Stimulated activated CD4-positive, alpha-beta T cell treated with anti-CD3 and anti-CD28 coated beads, Interleukin-2, amount 100 ng/mL, for 24 hours (primary cell): ENCODE data around the gene UBE2A.

Experiments used
- DNase-seq, 2 donors: peaks; one replicate each; pipeline ENCODE4 v3.0.0-alpha.2; 2020

The UBE2A gene

DNA sequence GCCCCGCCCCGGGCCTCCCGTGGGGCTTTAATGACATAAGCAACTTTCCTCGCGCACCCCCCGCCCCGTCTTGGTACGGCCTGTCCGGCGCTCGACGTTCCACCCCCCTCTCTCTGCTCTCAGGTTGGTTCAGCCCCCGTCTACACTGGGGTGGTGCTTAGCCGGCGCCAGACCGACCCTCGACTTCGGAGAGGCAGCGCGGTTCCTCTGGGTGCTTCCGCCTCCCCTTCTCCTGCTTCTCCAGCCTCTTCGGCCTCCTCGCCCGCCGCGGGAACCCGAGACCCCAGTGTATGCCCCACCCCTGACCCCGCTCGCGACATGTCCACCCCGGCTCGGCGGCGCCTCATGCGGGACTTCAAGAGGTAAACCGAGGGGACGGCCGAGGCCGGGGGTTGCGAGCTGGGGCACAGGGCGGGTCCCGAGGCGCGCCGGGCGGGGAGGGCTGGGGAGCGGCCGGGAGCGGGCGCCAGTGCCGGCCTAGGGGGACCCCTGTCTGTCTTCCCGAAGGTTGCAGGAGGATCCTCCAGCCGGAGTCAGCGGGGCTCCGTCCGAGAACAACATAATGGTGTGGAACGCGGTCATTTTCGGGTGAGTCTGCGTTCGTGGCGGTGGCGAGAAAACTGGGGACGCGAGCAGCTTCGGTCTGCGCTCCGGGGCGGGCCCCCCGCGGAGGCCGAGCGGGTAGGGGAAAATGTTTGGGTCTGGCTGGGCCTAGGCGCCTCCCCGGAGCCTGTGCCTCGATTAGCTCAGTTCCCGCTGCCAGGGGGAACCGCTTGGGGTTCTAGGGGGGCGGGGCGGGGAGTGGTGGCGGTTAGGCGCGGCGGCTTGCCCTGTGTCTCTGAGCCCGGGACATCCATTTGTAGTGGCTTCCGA lies at the start of gene UBE2A:
Gene UBE2A (plus strand): TSS at position 170 of the 873 bp plus-strand sequence. CDS start 149 bp downstream, at position 319.
- DNase-seq = peak; percentile 88 to 90

DNA sequence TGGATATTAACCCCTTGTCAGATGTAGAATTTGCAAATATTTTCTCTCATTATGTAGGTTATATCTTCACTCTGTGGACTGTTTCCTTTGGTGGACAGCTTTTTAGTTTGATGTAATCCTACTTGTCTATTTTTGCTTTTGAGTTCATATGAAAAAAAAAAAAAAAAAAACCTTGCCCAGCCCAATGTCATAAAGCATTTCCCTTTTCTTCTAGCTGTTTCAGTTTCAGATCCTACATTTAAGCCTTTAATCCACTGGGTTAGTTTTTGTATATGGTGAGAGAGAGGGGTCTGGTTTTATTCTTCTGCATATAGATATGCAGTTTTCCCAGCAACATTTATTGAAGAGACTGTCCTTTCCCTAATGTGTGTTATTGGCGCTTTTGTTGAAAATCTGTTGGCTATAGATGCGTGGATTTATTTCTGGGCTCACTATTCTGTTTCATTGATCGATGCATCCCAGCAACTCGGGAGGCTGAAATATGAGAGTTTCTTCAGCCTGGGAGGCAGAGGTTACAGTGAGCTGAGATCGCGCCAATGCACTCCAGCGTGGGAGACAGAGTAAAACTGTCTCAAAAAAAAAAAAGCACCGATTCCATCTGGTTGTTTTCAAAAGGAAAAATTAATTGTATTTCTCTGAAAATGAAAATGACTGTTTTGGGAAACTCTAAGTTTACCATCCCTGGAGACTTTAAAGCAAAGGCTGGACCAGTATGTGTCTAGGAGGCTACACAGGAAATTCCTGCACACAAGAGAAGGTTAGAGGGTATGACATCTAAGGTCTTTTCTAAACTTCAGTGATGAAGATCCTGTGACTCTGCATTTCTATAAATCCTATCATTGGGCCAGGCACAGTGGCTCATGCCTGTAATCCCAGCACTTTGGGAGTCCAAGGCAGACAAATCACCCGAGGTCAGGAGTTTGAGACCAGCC lies 44.8 kb upstream of the UBE2A start:
- DNase-seq = no peak

- no peak for DNase-seq
These were observed 36.9 kb upstream of the UBE2A start for GRCh38 chrX:119537487-119537886.

DNA sequence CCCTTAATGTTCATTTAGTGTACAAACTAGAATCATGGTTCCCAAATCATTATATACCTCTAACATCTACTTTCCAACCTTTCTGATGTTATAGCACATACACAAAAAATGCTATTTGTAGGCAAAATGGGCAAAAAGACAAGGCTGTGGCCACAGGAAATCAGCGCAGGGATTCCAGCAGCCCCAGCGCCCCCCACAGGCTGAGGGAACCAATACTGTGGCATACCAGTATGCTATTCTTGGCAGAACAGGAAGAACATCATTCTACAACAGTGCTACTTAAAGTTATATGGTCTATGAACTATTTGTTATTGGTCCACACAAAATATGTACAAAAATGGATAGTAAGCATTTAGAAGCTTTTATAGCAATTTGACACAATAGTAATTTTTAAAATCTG lies 34.5 kb upstream of the UBE2A start:
- peak in 1 of 2 donors; percentile 2 for DNase-seq

DNA sequence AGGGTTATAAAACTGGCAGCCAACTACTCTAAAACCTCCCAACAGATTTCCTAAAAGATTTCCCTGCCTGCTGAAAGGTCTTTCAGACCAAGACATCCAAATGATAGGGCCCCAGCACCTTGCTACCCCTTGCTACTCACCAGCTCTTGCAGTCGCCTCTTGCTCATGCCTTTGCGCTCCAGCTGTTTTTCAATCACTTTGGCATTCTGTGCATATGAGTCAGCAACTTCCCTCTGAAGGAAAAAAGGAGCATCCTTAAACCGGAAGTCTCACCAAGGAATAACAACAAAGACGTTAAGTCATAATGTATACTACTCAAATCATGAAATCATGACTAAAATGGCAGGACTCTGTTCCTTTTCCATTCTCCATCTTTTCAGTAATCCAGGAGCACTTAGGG lies 33.2 kb upstream of the UBE2A start:
- no peak for DNase-seq

DNA sequence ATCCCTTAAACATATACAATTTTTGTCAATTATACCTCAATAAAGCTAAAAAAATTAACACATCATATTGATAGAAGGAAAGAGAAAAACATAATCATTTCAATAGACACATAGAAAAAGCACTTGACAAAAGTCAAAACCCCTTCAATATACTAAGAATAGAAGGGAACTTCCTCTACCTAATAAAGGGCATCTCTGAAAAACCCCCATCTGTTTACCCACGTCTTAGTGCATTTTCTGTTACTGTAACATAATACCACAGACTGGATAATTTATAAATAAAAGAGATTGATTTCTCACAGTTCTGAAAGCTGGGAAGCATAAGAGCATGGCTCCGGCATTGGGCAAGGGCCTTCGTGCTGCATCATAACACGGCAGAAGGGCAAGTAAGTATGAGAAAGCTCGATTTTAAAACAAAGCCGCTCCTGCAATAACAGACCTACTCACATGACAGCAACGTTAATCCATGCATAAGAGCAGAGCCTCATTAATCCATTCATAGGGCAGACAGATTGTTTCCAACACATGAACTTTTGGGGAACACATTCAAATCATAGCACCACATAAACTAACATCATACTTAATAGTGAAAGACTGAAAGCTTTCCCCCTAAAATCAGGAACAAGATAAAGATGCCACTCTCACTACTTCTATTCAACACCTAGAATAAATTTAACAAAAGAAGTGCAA lies 24.9 kb upstream of the UBE2A start:
- DNase-seq = no peak

DNA sequence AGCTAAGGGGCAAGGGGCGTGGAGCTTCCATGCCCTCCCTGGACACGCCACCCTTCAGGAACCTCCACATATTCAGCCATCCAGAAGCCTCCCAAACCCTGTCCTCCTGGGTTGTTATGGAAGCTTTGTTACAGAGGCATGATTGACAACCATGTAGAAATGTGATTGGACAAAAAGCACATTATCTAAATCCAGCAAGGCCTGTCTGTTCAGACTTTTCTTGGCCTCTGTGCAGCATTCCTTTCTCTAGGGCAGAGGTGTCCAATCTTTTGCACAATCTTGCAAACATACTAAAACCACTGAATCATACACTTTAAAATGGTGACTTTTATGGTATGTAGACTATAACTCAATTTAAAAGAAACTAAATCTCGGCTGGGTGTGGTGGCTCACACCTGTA lies 21.9 kb upstream of the UBE2A start:
- DNase-seq = no peak

DNA sequence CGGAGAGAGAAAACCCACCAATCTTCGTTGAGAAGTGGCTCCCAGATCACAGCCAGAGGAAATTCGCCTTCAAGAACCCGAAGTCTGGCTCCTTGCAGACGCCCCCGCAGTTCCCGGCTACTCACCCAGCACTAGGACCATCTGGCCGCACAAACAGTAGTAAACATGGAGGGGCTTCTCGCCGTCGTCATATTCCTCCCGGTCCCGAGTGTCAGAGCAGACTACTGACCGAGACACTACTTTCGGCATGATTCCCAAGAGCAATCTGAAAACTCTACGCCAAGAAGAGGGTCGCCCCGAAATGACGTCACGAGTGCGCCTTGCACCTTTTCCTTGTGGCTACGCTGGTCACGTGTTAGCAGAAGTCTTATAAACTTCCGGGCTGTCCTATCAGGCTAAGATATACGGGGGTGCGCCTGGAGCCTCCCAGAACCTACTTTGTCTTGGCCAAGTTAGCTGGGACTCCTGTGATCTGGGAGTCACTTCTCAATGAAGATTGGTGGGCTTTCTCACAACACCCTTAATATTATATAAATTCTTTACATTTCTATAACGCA lies 9.2 kb upstream of the UBE2A start, which contains the start of gene STEEP1:
Gene STEEP1 (minus strand): TSS at position 303 of the 557 bp plus-strand sequence. CDS start 54 bp downstream, at position 249.
- peak; percentile 85 to 88 for DNase-seq

GRCh38 chrX:119570351-119570835 lies 4.0 kb upstream of the UBE2A start:
- no peak for DNase-seq

DNA sequence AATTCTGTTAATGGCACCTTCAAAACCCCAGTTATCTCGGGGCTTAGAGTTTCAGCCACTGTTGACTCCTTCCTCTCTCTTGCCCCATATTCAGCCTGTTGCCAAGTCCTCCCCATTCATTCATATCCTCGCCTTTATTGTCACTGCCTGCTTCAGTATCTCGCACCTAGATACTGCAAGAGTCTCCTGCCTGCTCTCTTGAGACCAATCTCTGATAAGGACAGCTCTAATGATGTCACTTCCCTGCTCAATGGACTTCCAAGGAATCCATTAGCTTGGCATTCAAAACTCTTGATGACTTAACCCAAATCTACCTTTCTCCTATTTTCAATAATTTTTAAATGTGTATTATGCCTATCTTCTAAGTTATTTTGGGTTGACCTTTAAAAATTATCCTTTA lies 1.1 kb upstream of the UBE2A start:
- no peak for DNase-seq

DNA sequence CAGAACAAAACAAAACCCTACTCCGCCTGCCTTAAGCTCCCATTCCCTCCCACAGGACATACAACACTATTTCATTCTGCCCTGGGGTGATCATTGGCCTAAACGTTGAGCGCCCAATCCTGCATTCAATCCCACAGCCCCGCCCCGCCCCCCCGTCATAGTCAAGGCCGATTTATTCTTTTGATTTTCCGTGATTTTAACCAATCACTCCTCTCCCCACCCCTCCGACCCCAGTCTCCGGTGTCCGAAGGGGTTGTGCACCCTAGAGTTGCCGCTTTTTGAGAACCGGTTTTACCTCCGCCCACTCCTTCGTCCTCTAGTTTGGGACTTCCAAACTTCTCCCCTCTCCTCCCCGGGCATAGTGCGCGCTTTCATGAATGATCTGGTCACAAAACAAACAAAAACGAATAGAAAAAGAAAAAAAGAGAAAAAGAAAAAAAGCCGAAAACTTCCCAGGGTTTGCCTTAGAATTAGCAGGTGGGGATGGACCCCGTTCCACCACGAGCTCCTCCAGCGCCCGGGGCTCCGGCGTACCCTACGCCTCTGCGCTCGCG lies 446 bp upstream of the UBE2A start:
- peak in 1 of 2 donors; percentile 5 for DNase-seq

GRCh38 chrX:119579414-119579813 lies 5.1 kb downstream of the UBE2A start:
- DNase-seq = no peak

DNA sequence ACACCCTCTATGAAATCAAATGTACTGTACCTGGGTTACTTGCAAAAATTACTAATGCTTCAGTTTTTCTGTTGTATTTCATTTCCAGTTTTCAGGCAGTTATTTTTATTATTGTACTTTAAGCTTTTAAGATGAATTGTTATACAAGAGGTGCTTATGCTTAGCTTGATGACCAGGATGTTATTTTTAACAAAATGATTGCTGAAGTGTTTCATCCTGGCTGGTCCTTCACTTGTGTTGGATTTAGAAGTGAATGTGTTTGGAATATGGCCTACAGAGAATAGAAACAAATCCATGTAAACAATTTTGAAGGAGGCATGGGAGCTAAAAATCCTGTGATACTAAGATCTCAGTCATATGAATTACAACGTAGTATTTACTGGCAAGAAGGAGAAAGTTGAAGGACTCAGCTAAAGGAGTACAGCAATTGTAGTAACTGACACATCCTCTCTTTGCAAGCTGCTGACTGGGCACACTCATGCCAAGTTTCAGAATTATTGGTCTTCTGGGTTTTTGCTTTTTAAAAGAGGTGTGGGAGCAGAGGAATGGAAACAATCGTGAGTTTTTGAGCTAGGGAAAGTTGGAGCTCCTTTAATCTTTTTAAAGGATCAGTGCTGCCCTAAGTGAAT lies 9.2 kb downstream of the UBE2A start:
- DNase-seq = no peak

- DNase-seq = no peak
These were observed 15.4 kb downstream of the UBE2A start for GRCh38 chrX:119589810-119590209.

DNA sequence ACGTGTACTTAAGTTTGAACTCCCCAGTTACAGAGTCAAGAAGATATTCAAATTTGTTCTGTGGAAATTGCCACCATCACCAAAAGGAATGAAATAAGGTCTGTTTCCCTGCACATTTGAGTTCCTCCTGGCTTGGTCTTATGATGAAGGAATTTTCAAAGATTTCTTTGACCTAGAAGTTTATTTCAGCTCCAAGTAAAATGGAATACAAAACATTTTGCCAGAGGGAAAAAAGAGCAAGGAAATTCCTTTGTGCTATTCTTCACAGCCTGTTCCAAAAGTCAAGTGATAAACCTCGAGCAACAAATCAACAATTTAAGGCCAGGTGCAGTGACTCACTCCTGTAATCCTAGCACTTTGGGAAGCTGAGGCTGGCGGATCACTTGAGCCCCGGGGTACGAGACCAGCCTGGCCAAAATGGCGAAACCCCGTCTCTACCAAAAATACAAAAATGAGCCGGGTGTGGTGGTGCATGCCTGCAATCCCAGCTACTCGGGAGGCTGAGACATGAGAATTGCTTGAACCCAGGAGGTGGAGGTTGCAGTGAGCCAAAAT lies 28.4 kb downstream of the UBE2A start:
- no peak for DNase-seq

DNA sequence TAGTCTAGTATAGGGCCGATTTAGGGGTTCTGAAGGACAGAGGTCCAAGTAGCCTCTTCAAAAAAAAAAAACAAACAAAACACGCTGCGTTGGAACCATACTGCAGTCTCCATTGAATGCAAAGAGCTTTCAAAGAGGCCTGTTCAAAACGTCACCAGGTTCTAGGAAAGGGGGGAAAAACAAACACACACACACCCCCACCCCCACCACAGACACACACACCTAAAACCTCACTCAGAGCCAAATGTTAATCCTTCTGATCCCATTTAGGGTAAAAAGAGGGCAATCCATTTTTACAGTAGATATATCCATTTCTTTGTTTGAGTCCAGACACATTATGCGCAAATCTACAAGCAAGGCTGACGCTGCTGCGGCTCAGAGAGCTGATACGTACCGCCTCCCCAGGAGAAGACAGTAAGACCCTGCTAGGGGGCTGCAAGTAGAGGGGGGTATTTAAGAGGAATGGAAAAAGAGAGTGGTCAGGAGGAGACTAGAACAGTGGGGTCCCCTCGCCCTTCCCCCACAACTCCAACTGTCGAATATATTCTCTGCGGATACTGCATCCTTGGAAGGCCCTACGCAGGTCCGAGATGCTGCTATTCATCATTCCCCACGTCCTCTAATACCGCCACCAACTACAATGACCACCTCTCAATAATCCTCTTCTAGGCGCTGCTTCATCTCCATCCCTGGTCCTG lies 30.6 kb downstream of the UBE2A start:
- DNase-seq = no peak

GRCh38 chrX:119605464-119606279 lies 31.3 kb downstream of the UBE2A start:
- peak; percentile 43 to 51 for DNase-seq

GRCh38 chrX:119606280-119607017 lies 32.1 kb downstream of the UBE2A start, which contains the start of gene NKRF:
Gene NKRF, minus strand, starts transcription at chrX:119606424.
- DNase-seq = peak; percentile 87 to 91

- no peak for DNase-seq
These were observed 32.6 kb downstream of the UBE2A start for GRCh38 chrX:119607018-119607389.
